Tibial nerve (tissue), 4 donors: ENCODE results near the gene SMC1B. TPM values are rescaled to one million over a fixed set of nuclear protein-coding genes. Genes with fewer than 3 reads are reported as not detected.

Experiments
- DNase-seq, 2 donors: peaks; one replicate each; pipeline ENCODE4 v3.0.0-alpha.2; 2019; ENCODE audit warnings: low spot score in 2 of 2
- H3K27ac ChIP-seq, 4 donors: fragments of 200-600 bp; sonication (generic) in 3 of 4; one replicate each; pipeline ENCODE4 v1.5.1; 2017 to 2019; ENCODE audit warnings: mild to moderate bottlenecking in 1 of 4
- H3K27me3 ChIP-seq, 2 donors: fragments of 200-600 bp; sonication (generic) in 1 of 2; one replicate each; pipeline versions ENCODE4 v1.5.1 to v1.6.0; 2017 to 2019
- H3K36me3 ChIP-seq, 3 donors: fragments of 200-600 bp; sonication (generic); one replicate each; pipeline ENCODE4 v1.5.1; 2018 to 2019
- H3K4me1 ChIP-seq, 4 donors: fragments of 200-600 bp; sonication (generic) in 3 of 4; one replicate each; pipeline ENCODE4 v1.5.1; 2017 to 2019
- H3K4me3 ChIP-seq, 4 donors: fragments of 200-600 bp; sonication (generic) in 3 of 4; one replicate each; pipeline ENCODE4 v1.5.1; 2017 to 2019; ENCODE audit warnings: mild to moderate bottlenecking in 1 of 4, moderate library complexity in 1 of 4
- H3K9me3 ChIP-seq, 4 donors: fragments of 200-600 bp; sonication (generic) in 3 of 4; one replicate each; pipeline ENCODE4 v1.5.1; 2017 to 2019
- EP300 ChIP-seq, 2 donors: sonication (generic); formaldehyde crosslinking; IDR thresholded peaks; one replicate each; pipeline ENCODE4 v1.6.1; 2017; ENCODE audit warnings: antibody characterized with exemption in 2 of 2, mild to moderate bottlenecking in 1 of 2
- POLR2A ChIP-seq, 2 donors: fragments of 450-650 bp; IDR thresholded peaks; one replicate each; pipeline ENCODE4 v1.6.1; 2017; ENCODE audit warnings: antibody characterized with exemption in 2 of 2, mild to moderate bottlenecking in 2 of 2, moderate library complexity in 2 of 2
- WGBS, 2 donors: methylation state at CpG; one replicate each; pipeline ENCODE4 v1.1.5; 2018; 5-methylcytosine and 5-hydroxymethylcytosine counted together
- total RNA-seq, 4 donors: library from RNA; depleted of rRNA; stranded (reverse); fragments of >200 nt; gene quantifications; one replicate each; pipeline ENCODE4 v1.1.0, GENCODE V29; 2016
- TF ChIP-seq, protein P1 (sequence below), 5 experiments: fragments of 200-600 bp in 3 of 5; fragments of 450-650 bp in 2 of 5; sonication (generic) in 3 of 5; IDR thresholded peaks; one replicate each; pipeline ENCODE4 v1.5.1; 2016 to 2019; ENCODE audit warnings: antibody characterized with exemption in 5 of 5, mild to moderate bottlenecking in 3 of 5, moderate library complexity in 2 of 5

Gene SMC1B
- total RNA-seq, 4 donors from 2014 or later = not detected

DNA sequence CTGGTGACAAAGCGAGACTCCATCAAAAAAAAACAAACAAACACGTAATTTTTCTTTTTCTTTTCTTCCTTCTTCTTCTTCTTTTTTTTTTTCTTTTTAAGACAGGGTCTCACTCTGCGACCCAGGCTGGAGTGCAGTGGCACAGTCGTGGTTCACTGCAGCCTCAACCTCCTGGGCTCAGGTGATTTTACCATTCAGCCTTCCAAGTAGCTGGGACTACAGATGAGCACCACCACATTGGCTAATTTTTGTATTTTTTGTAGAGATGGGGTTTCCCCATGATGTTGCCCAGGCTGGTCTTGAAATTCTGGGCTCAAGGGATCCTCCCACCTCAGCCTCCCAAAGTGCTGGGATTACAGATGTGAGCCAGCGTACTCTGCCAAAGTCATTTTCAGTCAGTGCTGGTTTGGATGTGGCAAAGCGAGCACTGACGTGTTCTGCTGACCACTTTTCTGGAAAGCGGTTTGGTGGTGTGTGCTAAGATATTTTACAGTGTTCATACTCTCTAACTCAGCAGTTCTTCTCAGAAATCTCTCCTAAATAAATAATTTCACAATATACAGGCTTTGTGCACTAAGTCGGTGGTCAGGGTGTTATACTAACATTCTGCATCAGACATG lies 92.9 kb downstream of the SMC1B start:
- no peaks in the 10 kb centered on the region for H3K27me3 ChIP-seq
- TF ChIP-seq, protein P1, sequence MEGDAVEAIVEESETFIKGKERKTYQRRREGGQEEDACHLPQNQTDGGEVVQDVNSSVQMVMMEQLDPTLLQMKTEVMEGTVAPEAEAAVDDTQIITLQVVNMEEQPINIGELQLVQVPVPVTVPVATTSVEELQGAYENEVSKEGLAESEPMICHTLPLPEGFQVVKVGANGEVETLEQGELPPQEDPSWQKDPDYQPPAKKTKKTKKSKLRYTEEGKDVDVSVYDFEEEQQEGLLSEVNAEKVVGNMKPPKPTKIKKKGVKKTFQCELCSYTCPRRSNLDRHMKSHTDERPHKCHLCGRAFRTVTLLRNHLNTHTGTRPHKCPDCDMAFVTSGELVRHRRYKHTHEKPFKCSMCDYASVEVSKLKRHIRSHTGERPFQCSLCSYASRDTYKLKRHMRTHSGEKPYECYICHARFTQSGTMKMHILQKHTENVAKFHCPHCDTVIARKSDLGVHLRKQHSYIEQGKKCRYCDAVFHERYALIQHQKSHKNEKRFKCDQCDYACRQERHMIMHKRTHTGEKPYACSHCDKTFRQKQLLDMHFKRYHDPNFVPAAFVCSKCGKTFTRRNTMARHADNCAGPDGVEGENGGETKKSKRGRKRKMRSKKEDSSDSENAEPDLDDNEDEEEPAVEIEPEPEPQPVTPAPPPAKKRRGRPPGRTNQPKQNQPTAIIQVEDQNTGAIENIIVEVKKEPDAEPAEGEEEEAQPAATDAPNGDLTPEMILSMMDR (IDR thresholded peaks at IDR 0.05) = no peak
- TF ChIP-seq POLR2A (IDR thresholded peaks at IDR 0.05) (no peak), EP300 (IDR thresholded peaks at IDR 0.05) (no peak)
- DNase-seq = peak in 1 of 2 donors; percentile 28
- H3K27ac ChIP-seq = peak overlapping the region; percentile 38 to 85 (median 80)
- 78 to 84% methylated on average over 9 of the region's 9 CpGs for WGBS, 2 donors
- no peaks in the 10 kb centered on the region for H3K9me3 ChIP-seq
- no peak overlapping the region for H3K4me3 ChIP-seq
- peaks cover 0 to 32% (median under 1%) of the 10 kb centered on the region in 3 donors for H3K36me3 ChIP-seq
- H3K4me1 ChIP-seq = peaks cover 0 to 45% (median 16%) of the 10 kb centered on the region in 4 donors

DNA sequence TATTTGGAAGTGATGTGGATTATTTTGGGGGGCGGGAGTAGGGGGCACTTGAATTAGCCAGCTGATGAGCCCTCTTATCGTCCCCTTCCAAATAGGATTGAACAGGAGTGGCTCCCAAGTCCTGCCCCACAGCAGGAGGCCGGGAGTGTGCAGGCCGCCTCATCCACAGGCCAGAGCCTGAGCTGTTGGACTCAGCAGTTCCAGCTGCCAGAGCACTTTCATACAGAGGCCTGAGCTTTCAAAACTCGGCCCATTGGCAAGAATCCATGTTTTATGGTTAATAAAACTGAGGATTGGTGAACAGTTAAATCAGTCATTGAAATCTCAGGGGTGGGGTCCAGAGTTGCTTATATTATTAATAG lies 94.1 kb downstream of the SMC1B start:
- Histone ChIP-seq H3K27me3 (no peaks in the 10 kb centered on the region), H3K27ac (peak overlapping the region; percentile 38 to 85 (median 80)), H3K4me3 (no peak overlapping the region), H3K9me3 (no peaks in the 10 kb centered on the region), H3K4me1 (peaks cover 0 to 47% (median 16%) of the 10 kb centered on the region in 4 donors), H3K36me3 (peaks cover 0 to 22% (median 0%) of the 10 kb centered on the region in 3 donors)
- WGBS, 2 donors = 45 to 47% methylated on average over 5 of the region's 5 CpGs
- TF ChIP-seq, protein P1 (IDR thresholded peaks at IDR 0.05) = no peak
- TF ChIP-seq EP300 (IDR thresholded peaks at IDR 0.05) (no peak), POLR2A (IDR thresholded peaks at IDR 0.05) (no peak)
- no peak for DNase-seq

DNA sequence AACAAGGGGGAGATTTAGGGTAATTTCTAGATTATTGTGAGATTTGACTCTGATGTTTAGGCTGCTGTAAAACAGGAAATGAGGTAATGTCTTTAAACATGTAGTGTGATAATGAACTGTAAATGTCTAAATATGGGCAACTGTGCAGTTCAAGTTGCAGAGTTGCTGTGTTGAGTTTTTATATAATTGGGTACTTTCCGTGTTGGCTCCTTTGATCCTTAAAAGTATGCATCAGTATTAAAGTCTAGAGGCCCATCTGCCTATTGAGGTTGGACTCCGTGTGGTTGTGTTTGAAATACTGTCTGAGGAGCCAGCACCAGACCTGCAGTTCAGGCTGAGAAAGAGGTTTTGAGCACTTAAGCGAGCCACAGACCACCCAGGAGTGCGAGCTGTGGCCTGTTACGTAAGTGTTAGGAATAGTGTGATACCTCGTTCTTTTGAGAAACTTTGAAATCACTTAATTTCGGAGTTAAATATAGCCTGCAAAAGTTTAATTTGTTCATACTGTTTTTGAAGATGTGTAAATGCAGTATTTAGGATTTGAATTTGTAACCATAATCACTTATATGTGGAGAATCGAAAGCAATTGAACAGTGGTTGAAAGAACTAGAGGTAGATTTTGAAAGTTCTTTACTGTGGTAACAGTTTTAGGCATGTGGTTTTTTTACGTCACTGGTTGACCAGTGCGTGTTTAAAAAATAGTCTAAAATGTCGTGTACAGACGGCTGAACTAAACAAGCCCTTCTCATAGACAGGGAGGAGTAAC lies 94.7 kb downstream of the SMC1B start:
- DNase-seq = peak in 1 of 2 donors; percentile 48
- Histone ChIP-seq H3K27ac (peak overlapping the region; percentile 38 to 85 (median 80)), H3K4me1 (peaks cover 0 to 53% (median 16%) of the 10 kb centered on the region in 4 donors), H3K9me3 (no peaks in the 10 kb centered on the region), H3K36me3 (peaks cover 0 to 17% (median 0%) of the 10 kb centered on the region in 3 donors), H3K27me3 (no peaks in the 10 kb centered on the region), H3K4me3 (no peak overlapping the region)
- TF ChIP-seq POLR2A (IDR thresholded peaks at IDR 0.05) = no peak
- TF ChIP-seq EP300 (IDR thresholded peaks at IDR 0.05) = peak in 1 of 2 donors; percentile 34
- WGBS, 2 donors = 58% methylated on average over 12 of the region's 12 CpGs

DNA sequence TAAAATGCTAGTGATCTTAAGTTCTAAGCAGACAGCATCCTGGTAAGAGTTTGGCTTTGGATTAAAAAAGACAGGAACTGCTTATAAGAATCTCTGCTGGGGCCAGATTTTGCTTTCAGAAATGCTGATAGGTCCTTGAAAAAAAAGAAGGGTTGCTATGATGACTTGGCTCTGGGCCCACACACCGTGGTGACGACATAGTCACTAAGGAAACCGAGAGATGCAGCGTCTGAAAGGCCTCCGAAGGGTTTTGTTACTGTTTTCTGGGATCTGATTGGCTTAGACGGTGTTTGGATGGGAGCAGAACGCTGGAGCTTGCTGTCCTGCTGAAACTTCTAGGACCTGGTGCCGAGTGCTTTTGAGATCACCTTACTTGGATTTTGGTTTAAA lies 95.2 kb downstream of the SMC1B start:
- Histone ChIP-seq H3K27ac (peak overlapping the region; percentile 38 to 85 (median 80)), H3K4me1 (peaks cover 0 to 57% (median 16%) of the 10 kb centered on the region in 4 donors), H3K27me3 (no peaks in the 10 kb centered on the region), H3K4me3 (no peak overlapping the region), H3K36me3 (peaks cover 0 to 11% (median 0%) of the 10 kb centered on the region in 3 donors), H3K9me3 (no peaks in the 10 kb centered on the region)
- TF ChIP-seq EP300 (IDR thresholded peaks at IDR 0.05) (no peak), POLR2A (IDR thresholded peaks at IDR 0.05) (no peak)
- TF ChIP-seq, protein P1 (IDR thresholded peaks at IDR 0.05) = no peak
- DNase-seq = peak; percentile 78 to 87
- 7 to 8% methylated on average over 8 of the region's 8 CpGs for WGBS, 2 donors

DNA sequence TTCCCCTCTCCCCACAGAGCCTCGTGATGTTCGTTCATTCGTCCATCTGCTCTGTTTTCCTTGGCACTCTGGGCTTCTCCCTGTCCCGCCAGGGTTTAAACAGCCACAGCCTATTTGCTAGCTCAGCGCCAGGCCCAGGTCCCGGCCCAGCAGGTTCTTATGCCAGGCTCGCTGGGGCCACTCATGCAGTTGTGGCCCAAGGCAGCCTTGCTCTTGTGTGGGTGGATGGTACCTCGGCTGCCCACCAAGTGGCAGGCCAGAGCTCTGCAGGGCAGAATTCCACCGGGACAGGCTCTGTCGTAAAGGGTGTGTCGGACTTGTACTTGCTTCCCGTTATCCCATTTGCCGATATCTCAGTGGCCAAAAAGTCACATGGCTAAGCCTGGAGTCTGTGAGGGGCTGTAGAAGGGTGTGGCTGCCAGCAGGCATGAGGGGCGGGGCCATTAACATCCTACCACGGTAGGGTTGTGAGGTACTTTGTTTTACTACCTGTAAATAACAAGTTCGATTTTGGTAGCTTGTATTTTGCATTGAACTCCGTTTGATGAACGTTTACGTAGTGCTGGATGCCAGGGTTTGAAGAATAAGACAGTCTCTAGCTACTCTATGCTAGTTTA lies 95.7 kb downstream of the SMC1B start:
- peak overlapping the region; percentile 38 to 85 (median 80) for H3K27ac ChIP-seq
- 37 to 46% methylated on average over 19 of the region's 19 CpGs for WGBS, 2 donors
- H3K36me3 ChIP-seq = peaks cover 0 to 6% (median 0%) of the 10 kb centered on the region in 3 donors
- H3K27me3 ChIP-seq = no peaks in the 10 kb centered on the region
- peak; percentile 57 to 66 for DNase-seq
- H3K4me3 ChIP-seq = peak overlapping the region in 1 of 4 donors; percentile 14
- peaks cover 0 to 57% (median 16%) of the 10 kb centered on the region in 4 donors for H3K4me1 ChIP-seq
- H3K9me3 ChIP-seq = no peaks in the 10 kb centered on the region
- TF ChIP-seq EP300 (IDR thresholded peaks at IDR 0.05) (peak; percentile 10 to 42), POLR2A (IDR thresholded peaks at IDR 0.05) (no peak)
- TF ChIP-seq, protein P1 (IDR thresholded peaks at IDR 0.05) = peak in 4 of 5 experiments; percentile 23 to 72 (median 38)
